CD4-positive, alpha-beta T cell treated with Interleukin-2 at 100 ng/mL for 4 hours (primary cell): ENCODE measurements around the gene ARMC9.
A peak's percentile ranks its signal among the peaks of the same experiment; 100 is the strongest.
"Not testable (repeated sequence)": the region's sequence is repeated elsewhere in the genome, so short reads cannot be mapped to it uniquely, and the experiment has no call there.

Experiments used
- DNase-seq: peaks from one replicate; pipeline ENCODE4 v3.0.0-alpha.2; 2020; ENCODE audit warnings: low spot score

Gene ARMC9

GRCh38 chr2:231287696-231288095 is 89.3 kb downstream of the ARMC9 start:
- no peak for DNase-seq

DNA sequence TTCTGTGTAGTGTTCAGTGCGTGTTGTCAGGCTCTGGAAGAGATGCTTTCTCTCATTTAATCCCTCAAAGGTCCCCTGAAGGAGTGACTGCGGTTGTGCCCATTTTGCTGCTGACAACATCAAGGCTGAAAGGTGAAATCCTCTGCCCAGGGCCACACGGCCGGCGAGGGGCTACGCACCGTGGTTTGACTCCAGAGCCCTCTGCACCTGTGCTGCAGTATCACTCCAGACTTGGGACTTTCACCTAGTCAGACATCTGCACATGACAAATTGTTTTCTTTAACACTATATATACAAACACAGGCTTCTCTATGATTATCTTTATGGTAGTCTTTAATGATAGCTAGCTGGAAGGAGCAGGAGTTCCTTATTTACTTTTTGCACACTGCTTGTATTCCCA is 90.2 kb downstream of the ARMC9 start:
- no peak for DNase-seq

DNA sequence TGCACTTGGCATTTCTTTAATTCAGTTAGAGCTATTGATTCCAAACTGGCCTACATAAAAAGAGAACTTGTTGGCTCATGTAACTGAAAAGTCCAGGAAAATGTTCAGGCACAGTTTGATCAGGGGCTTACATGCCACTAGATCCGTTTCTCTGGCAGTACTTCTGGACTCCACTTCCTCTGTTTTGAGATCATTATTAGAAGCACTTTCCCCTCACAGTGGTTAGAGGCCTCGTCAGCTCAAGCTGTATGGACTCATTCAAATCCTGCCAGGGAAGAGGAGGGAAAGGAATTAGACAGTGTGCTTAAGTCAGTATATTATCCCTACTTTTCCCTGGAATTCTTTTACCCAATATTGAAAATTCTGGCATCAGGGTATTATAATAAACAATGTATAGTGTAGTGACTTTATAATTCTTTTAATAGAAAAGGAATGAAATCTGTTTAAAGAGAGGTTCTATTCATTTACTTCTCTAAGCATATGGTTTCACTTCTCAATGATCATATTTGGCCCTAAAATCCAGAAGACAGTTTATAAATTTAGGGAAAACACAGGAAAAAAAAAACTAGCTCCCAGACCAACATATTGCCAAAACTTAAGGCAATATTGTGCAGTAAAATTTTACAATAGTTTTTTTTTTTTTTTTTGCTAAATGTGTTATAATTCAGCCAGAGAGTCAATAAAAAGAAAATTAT is 92.0 kb downstream of the ARMC9 start:
- no peak for DNase-seq

GRCh38 chr2:231292472-231293134 is 94.2 kb downstream of the ARMC9 start:
- DNase-seq: no peak

DNA sequence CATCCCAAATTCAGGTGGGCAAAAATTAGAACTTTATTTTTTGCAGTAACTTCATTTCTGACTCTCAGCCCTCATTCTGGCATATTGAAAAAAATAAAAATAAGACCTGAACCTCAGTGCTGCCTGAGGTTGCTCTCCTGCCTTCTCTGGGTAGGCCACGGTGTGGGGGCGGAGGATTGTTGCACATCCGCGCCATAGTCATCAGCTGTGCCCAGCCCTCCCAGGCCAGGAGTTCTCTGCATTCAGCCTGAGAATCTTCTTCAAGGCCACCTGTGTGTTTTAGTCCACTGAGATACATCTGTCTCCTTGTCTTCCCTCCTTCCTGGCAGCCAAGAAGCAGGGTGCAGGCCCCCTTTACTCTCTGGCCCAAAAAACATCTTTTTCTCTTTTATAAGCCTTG is 94.7 kb downstream of the ARMC9 start:
- DNase-seq: no peak

DNA sequence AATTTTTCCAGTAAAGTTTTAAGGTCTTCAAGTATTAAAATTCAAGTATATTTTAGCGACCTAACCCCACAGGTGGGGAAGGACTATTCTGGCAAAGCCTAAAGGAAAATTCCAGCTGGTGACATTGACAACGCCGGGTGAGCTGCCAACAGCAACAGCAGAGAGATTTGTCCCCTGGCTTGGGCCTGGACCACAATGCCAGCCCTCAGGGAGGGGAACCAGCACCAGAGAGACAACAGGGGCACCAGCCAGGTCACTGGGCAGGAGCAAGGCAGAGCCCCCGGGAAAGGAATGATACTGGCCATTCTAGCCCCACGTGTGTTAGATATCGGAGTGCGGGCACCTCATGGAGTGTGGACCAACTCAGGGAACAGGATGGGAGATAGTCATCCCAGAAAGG is 95.7 kb downstream of the ARMC9 start:
- no peak for DNase-seq

- no peak for DNase-seq
Measured at GRCh38 chr2:231294571-231295362, 96.3 kb downstream of the ARMC9 start.

GRCh38 chr2:231295363-231295655 is 96.9 kb downstream of the ARMC9 start:
- no peak for DNase-seq

DNA sequence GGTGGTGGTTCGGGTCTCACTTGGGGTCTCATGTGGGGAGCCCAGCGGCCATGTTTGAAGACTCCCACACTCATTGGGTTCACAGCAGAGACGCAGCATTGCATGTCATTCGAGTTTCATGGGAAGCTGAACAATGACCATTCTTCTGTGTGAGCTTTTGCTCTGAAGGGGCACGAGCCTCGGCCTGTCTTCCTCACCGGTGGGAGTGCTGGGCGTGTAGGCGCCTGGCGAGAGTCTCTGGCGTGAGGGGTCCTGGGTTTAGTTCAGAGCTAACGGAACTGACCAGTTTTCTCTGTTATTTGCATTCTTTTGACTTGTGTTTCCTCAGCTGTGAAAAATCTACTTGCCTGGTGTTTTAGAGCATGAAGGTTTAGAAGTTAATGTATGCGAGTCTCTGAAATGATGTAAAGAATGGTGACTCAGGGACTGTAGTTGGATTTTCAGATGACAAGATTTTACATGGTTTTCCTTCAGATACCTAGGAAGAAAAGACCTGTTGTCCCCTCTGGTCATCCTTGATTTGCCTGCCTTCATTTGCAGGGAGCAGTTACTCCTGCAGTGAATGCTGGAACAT is 98.1 kb downstream of the ARMC9 start:
- no peak for DNase-seq

- DNase-seq: peak; percentile 13
Measured at GRCh38 chr2:231297108-231297908, 98.9 kb downstream of the ARMC9 start.

DNA sequence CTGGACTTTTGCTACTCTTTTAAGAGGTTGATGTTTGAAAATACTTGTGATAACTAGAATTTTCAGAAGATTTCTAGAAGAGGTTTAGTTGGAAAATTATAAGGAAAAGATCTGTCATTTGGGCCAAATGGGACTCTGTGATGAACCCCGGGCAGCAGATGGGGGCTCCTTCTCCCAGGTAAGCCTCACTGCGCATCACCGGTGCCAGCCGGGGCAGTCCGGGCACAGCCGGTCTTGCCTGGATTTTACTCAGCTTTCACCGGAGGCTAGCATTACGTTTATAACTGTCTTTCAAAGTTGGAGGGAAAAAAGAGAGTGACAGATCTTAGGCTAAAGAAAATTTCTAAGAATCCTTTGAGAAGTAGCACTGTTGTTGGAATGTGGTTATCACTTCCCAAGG is 99.7 kb downstream of the ARMC9 start:
- DNase-seq: no peak

GRCh38 chr2:231299267-231299666 is 100.8 kb downstream of the ARMC9 start:
- DNase-seq: no peak

- DNase-seq: no peak
Measured at GRCh38 chr2:231300020-231300721, 101.7 kb downstream of the ARMC9 start.

DNA sequence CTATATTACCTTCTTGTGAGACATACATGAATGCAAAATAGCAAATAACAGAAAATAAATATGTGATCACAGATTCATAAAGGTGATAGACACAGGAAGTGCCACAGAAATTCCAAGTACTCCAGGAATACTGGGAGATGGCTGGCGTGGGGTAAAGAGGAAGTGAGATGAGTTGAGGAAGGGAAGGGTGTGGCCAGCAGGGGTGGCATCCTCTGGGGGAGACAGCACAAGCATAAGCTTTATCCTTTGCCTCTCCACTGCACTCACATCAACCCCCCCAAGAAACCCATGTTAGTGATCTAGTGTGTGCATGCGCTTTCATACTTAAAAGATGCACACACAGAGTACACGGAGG is 102.3 kb downstream of the ARMC9 start:
- no peak for DNase-seq

DNA sequence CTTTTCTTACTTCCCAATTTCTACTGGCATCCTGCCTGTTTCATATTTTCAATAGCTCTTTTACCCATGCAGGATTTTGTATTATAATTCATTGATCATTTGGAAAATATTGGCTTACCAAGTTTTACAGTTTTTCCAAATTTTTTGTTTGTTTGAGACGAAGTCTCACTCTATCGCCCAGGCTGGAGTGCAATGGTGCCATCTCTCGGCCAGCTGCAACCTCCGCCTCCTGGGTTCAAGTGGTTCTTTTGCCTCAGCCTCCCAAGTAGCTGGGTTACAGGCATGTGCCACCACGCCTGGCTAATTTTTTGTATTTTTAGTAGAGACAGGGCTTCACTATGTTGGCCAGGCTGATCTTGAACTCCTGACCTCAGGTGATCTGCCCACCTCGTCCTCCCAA is 105.8 kb downstream of the ARMC9 start:
- DNase-seq: not testable (repeated sequence)

DNA sequence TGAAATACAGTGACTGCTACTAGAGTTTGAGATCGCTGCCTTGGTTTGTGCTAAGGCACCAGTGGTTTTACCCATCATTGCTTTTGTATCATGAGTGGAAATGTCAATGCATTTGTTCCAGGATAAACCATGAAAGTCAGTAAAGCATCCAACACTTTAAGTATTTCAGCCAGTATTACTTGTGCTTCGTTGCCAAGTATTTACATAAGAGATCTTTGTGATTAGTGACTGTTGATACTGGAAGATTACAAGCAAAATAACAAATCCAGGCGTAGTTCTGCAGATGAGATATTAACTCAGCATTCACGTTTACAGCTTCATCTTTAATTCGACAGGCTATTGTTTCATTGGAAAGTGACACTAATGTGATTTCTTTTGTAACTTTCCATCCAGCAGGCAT is 106.8 kb downstream of the ARMC9 start:
- DNase-seq: no peak

DNA sequence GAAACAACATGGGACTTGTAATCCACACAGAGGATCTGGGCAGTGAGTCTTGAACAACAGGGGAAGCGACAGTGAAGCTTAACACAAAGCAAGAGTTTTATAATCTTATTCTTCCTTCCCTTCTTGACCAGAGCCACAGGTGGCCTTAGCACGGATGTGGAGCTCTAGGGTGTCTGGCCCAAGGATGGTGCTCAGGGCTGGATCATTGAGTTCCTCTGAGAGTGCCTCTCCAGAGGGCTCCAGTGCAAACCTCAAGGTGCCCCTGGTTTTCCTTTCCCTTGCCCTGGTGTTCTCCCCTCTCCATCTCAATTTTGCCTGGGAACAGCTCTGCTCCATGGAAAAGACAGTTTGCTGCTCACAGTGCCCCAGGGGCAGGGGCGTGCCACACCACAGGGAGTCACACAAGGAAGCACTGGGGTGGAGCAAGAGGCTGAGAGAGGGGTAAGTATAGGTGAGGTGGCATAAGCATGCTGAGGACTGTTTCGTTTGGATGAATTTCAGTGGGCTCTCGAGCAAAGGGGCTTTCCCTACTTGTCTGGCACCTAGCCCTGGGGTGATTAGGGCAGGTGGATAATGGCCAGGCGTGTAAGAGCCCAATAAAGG is 108.5 kb downstream of the ARMC9 start:
- DNase-seq: no peak

GRCh38 chr2:231308219-231308618 is 109.8 kb downstream of the ARMC9 start:
- DNase-seq: no peak

- no peak for DNase-seq
Measured at GRCh38 chr2:231308631-231309428, 110.4 kb downstream of the ARMC9 start.

DNA sequence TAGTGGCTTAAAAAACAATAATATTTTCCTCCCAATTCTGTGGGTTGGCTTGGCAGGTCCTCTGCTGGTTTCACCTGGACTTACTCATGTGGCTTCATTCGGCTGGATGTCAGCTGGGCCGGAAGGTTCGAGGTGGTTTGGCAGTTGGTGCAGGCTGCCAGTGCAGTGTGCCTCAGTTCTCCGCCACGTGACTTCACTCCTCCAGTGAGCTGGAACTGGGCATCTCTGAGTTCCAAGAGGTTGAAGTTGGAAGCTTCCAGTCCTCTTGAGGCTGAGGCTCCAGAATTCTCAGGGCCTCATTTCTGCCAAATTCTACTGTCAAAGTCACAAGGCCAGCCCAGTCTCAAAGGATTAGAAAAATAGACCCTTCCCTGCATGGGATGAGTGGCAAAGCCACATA is 113.6 kb downstream of the ARMC9 start:
- DNase-seq: no peak
